GM03348 (cell line): ENCODE results near the gene LRRC72.
"Not testable (repeated sequence)": the region's sequence is repeated elsewhere in the genome, so short reads cannot be mapped to it uniquely, and the experiment has no call there.

Experiments
- DNase-seq: peaks from one replicate; pipeline ENCODE4 v3.0.0; 2012; ENCODE audit warnings: low spot score

The LRRC72 gene

GRCh38 chr7:16529697-16530096 is 3.1 kb downstream of the LRRC72 start:
- no peak for DNase-seq

DNA sequence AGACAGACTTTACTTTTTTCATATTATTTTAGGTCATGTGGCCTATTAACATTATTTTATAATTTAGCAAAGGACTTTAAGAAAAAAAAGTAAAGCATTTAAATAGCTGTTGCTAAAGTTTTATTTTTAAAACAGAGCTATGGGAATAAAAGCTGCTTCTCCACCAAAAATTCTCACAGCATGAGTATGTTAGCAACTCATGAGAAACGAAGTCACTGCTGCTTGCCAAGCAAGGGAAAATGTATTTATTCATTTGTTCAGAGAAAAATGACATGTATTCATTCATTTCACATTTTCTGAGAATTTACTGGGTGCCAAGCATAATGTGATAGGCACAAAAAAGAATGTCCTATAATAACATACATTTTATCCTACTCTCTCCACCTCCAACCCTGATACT is 5.1 kb downstream of the LRRC72 start:
- no peak for DNase-seq

DNA sequence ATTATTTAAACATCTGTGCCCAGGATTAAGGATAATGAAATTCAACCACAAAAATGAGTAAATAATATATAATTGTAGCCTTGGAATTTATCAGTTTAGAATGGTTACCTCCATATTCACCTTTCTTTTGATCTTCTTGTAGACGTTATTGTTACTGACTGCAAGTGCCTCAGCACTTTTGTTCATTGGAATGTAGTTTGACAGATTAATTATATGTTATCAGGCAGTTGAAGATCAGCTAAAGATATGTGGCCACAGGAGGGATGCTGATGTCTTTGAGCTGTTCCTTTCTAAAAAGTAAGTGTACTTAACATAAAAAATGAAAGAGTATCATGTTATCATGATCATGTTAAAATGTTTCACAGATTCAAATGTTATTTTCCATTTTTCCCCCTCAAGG is 5.6 kb downstream of the LRRC72 start:
- DNase-seq: no peak

DNA sequence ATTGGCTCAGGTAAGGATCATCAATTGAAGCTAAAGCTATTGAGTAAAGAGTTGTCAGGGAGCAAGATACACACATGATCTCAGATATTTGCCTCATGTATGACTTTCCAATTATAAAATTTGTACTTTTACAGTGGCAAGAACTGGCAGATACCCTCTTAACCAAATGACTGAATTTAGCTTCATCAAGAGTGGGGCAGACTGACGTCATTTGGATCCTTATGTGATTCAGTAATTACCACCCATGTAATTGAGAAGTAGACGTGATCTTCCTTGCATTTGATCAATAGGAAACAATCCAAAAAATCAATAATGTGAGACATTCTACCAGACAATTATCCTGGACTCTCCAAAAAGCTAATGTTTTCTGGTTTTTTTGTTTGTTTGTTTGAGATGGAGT is 8.9 kb downstream of the LRRC72 start:
- no peak for DNase-seq

DNA sequence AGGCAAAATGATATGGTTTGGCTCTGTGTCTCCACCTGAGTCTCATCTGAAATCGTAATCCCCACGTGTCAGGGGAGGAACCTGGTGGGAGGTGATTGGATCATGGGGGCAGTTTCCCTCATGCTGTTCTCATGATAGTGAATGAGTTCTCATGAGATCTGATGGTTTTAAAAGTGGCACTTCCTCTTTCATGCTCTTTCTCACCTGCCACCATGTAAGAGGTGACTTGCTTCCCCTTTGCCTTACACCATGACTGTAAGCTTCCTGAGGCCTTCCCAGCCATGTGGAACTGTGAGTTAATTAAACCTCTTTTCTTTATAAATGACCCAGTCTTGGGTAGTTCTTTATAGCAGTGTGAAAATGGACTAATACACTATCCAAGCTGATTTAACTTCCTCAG is 13.9 kb downstream of the LRRC72 start:
- DNase-seq: not testable (repeated sequence)

GRCh38 chr7:16542401-16542800 is 15.8 kb downstream of the LRRC72 start:
- no peak for DNase-seq

DNA sequence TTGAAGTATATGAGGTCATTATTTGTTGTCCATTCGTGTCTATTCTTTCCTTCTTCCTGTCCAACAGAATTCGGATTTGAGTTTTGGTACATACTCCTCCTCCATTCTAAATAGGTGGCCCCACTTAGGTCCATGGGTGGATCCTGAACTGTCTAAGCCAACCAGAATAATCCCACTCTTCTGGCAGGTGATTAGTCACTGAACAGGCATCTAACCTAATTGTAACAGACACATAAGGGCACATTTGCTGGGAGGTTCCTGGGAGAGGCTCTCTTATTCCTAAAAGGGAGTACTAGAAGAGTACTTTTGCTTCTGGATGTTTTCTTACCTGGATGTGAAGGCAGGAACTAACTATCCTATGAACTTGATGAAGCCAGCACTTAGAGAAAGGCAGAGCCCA is 16.8 kb downstream of the LRRC72 start:
- no peak for DNase-seq

- no peak for DNase-seq
Measured at GRCh38 chr7:16546921-16547505, 20.4 kb downstream of the LRRC72 start.

DNA sequence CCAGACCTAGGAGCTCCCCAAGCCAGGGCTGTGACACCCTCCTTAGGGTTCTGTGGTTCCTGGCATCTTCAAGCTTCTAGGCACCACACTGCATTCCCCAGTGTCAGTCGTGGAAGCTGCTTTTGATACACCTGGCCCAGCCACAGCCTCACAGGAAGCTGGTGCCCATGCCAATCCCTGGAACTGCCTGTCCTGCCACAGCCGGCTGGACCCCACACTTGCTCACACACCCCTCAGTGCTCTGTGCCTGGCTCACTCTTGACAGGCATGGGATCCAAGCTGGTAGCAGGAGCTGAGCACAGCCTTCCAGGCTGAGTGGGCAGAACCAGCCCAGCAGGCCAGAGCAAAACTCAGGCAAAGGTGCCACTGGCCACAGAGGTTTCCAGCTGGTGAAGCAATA is 21.8 kb downstream of the LRRC72 start:
- no peak for DNase-seq

GRCh38 chr7:16550671-16551070 is 24.0 kb downstream of the LRRC72 start:
- DNase-seq: no peak

DNA sequence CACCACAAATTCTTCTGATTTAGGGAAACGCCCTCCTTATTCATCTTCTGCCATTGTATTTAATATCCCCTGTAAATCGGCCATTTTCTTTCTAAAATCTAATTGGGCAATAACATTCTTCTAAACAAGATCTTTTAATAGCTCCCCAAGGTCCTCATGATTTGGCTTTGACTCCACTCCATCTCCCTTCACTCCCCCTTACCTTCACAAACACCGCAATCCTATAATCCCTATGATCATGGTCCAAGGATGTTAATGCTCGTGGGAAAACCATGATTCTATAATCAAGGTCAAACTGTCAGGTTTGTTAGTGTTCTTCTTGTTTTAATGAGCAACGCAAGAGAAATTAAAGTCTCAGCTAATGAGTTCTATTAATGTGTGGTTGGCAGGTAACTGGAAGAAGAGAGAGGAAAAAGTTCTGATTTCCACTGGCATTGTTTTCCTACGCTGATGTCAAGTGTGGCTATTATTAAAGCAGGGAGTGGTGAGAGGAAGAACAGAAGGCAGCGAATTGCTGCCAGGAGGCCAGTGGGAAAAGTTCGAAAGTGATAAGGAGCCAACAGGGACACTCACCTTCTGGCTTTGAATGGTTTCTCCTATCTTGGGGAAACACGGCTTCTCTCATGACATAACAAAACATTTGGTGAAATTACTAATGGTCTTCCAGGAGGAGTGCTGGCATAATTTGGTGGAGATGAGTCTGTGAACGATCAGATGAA is 28.1 kb downstream of the LRRC72 start:
- no peak for DNase-seq

DNA sequence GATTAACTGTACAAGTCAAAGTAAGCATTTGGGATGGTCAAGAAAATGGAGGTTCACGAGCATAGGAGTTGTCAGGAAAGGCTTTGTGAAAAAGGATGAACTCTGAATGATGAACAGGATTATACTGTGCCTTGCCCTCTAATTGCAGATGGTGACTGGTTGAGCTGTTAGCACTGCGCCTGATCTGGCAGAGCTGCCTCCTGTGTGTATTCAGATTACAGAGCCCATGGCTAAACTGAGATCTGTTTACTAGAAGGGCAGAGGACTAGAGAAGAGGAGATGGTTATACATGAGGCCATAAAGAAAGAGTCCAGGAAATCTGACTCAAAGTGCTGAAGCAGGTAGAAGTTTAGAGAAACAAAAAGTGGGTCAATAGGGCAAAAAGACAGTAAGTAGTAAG is 29.7 kb downstream of the LRRC72 start:
- DNase-seq: no peak

GRCh38 chr7:16558761-16559302 is 32.2 kb downstream of the LRRC72 start:
- no peak for DNase-seq

DNA sequence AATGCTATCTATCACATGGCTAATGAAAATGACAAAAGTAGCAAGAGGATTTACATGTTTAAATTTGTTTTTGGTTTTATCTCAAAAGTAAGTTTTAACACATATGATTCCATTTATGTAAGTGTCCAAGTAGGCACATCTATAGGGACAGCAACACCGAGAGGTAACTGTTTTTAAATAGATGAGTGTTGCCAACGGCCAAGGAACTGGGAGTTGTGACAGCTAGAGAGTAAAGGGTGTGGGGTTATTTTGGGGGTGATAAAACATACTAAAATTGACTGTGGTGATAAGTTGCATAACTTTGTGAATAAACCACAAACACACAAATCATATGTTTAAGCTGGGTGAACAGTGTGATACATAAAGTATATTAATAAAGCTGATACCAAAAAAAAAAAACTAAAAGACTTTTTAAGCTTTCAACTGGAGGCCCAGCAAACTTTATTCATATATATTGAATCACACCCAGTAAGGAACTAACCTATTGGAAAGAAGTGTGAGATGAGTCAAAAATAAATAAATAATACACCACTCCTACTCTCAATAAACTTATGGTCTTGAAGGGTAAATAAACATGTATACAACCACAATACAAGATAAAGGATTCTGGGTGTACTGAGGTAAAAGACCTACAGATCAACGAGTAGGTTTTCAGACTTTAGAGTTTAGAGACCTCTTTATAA is 33.0 kb downstream of the LRRC72 start:
- DNase-seq: no peak

DNA sequence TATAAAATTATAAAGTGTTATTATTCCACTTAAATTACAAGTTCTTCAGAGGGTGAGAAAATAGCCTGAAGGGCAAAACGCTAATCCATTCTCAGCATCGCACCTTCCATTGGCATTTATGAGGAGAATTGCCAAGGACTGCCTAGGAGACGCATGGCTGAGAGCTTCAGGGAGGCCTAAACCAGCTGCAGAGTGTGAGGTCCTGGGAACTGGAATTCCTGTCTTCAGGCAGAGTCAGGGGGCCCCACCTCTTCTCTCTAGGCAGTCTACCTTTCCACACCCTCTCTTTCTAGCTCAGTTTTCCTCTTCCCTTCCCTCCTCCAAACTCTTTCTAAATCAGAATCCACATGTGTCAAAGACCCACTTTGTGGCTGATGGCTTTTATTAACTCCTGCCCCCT is 35.3 kb downstream of the LRRC72 start:
- no peak for DNase-seq

GRCh38 chr7:16562456-16563220 is 36.0 kb downstream of the LRRC72 start:
- DNase-seq: no peak

GRCh38 chr7:16563281-16564022 is 36.8 kb downstream of the LRRC72 start:
- DNase-seq: no peak

DNA sequence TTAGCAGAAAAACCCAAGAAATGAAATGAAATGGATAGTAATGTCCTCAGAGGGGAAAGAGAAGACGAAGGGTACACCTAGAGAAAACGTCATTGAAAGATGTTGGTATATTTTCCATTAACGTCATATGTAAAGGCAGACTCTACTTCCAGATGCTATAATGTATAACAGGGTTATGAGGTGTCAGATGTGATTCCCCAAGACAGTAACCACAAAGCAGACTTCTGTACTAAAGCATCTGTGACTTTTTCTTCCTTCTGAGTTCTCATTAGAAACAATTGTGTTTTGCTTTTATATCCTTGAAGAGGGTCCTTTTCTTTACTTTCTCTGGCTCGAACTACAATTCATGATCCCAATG is 37.4 kb downstream of the LRRC72 start:
- no peak for DNase-seq

DNA sequence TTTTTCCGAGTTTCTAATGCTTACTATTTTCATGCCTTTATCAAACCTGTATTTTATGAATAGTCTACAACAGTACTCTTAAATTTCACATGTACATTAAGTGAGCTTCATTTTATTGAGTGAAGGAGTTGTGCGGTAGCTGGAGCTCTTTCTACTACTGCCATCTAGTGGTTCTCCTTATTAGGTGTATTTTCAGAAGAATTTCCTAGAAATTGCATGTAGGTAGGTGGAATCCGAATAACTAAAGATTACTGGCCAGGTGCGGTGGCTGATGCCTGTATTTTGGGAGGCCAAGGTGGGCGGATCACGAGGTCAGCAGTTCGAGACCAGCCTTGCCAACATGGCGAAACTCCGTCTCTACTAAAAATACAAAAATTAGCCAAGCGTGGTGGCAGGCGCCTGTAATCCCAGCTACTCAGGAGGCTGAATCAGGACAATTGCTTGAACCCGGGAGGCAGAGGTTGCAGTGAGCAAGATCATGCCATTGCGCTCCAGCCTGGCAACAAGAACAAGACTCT is 38.3 kb downstream of the LRRC72 start:
- peak; percentile 66 for DNase-seq

GRCh38 chr7:16571941-16572340 is 45.3 kb downstream of the LRRC72 start:
- no peak for DNase-seq

DNA sequence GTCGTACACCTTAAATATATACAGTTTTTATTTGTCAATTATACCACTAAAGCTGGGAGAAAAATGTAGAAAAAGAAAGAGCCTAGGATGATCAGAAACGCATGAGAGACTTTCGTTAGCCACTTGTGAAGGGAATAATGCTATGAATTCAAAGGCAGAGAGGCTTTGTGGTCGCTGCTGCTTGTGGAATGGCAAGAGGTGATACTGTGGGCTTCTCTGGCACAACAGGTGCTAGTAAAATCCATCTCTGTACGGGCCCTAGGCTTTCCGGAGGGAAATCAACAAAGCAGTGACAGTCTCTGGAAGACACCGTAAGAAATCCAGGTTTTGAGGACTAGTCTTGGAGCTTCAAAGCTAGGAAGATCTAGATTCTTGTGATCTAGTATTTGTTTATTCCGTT is 52.6 kb downstream of the LRRC72 start:
- DNase-seq: no peak

DNA sequence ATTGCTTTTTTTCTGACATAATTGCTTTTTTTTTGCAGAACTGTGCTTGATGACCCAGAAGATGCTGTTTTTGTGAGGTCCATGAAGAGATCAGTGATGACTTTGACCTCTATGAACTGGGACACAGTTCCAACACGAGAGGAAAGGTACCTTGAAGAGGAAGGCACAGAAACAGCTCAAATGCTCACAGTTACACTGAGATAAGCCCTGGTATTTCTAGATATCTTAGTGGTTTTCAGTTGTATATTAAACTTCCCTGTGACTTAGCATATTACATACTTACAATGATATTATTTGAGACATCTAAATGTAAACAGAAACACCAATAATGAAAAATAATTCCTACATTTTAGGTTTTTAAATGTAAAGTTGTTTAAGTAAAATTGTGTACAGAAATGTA is 54.7 kb downstream of the LRRC72 start:
- no peak for DNase-seq
